H1 (cell line): Measurements from ENCODE around the gene SBNO2. TPM values are rescaled to one million over a fixed set of nuclear protein-coding genes. Genes with fewer than 3 reads are reported as not detected.

Experiments used
- CEBPB ChIP-seq: IDR thresholded peaks from 2 replicates; pipeline ENCODE4 v1.6.1; 2012; ENCODE audit warnings: low read depth, low read length
- CTBP2 ChIP-seq: IDR thresholded peaks from 2 replicates; pipeline ENCODE4 v1.7.0; 2011; ENCODE audit warnings: borderline replicate concordance, mild to moderate bottlenecking, moderate library complexity, mixed read lengths, low read length; ENCODE audit not compliant: insufficient read depth, insufficient read length
- EP300 ChIP-seq, 2 experiments: IDR thresholded peaks; 1 replicate in 1 of 2; 2 replicates in 1 of 2; pipeline ENCODE4 v1.6.1; 2011 to 2012; ENCODE audit warnings: low read depth in 2 of 2, low read length in 2 of 2, mild to moderate bottlenecking in 2 of 2, borderline replicate concordance in 1 of 2, inconsistent platforms in 1 of 2, moderate library complexity in 1 of 2
- EZH2 ChIP-seq: fragments of 200-600 bp; sonication (generic); IDR thresholded peaks from 2 replicates; pipeline ENCODE4 v1.7.1; 2012; ENCODE audit warnings: low read depth, mild to moderate bottlenecking, moderate library complexity, low read length, inconsistent platforms; ENCODE audit not compliant: severe bottlenecking
- JUND ChIP-seq: IDR thresholded peaks from 2 replicates; pipeline ENCODE4 v1.6.1; 2011; ENCODE audit warnings: mild to moderate bottlenecking, improper control_type of control experiment, low read length
- RNF2 ChIP-seq: fragments of 200-900, 300-1000 bp; sonication (generic); IDR thresholded peaks from 2 replicates; pipeline ENCODE4 v1.7.1; 2016; ENCODE audit warnings: borderline replicate concordance, low read depth, mild to moderate bottlenecking, antibody characterized with exemption, low read length; ENCODE audit not compliant: poor library complexity, severe bottlenecking; ENCODE audit errors: missing control alignments
- polyA plus RNA-seq, 7 experiments: library from polyadenylated mRNA; depleted of rRNA in 3 of 7; stranded (reverse) in 5 of 7; unstranded in 2 of 7; fragments of >200 nt in 5 of 7; fragments of 200-250 nt in 2 of 7; gene quantifications; 1 replicate in 5 of 7; 2 replicates in 1 of 7; 4 replicates in 1 of 7; pipeline versions ENCODE4 v1.2.1 to v1.2.3, GENCODE V29; 2011 to 2013; ENCODE audit warnings: missing spikeins in 2 of 7, mixed read lengths in 2 of 7
- total RNA-seq: library from RNA; stranded (reverse); fragmentation: NEBNext Ultra II Directional; extraction: Animal tissue kit (Norgen Biotek cat#: 25700); gene quantifications from 2 replicates; pipeline ENCODE4 v1.2.1, GENCODE V29; 2021

Gene SBNO2
- total and polyA plus RNA-seq, 2 of the 8 experiments (the other 6 are each of a cell fraction or from before 2014, with no cell fraction given), result 12.2 to 31.4 TPM

- no peak for TF ChIP-seq EP300 (IDR thresholded peaks at IDR 0.05; ENCODE audit: borderline replicate concordance in 1 of 2, low read depth in 2 of 2, low read length in 2 of 2)
- TF ChIP-seq CEBPB, result no peak
- TF ChIP-seq JUND, result no peak
- TF ChIP-seq CTBP2, result no peak
- TF ChIP-seq EZH2, result no peak
- TF ChIP-seq RNF2, result no peak
These were observed 37.9 kb downstream of the SBNO2 start (continued) for GRCh38 chr19:1136201-1136600.
